NCI-H774 (cell line): ENCODE measurements around the gene E2F7.

Experiments used
- DNase-seq: peaks from one replicate; lab custom pipeline; 2025; lab: John Stamatoyannopoulos, UW

E2F7 gene

GRCh38 chr12:77019920-77020319 lies 45.4 kb downstream of the E2F7 start:
- DNase-seq: no peak

- no peak for DNase-seq
Observed at GRCh38 chr12:77016606-77017005, 48.8 kb downstream of the E2F7 start.

- DNase-seq: no peak
Observed at GRCh38 chr12:77013091-77013490, 52.3 kb downstream of the E2F7 start.

GRCh38 chr12:77010691-77011548 lies 54.4 kb downstream of the E2F7 start:
- peak; percentile 83 for DNase-seq

GRCh38 chr12:77007476-77007875 lies 57.9 kb downstream of the E2F7 start:
- DNase-seq: no peak

- no peak for DNase-seq
Observed at GRCh38 chr12:77005611-77006098, 59.7 kb downstream of the E2F7 start.

GRCh38 chr12:77003914-77004313 lies 61.5 kb downstream of the E2F7 start:
- no peak for DNase-seq

GRCh38 chr12:77003246-77003645 lies 62.1 kb downstream of the E2F7 start:
- no peak for DNase-seq

- DNase-seq: no peak
Observed at GRCh38 chr12:77002382-77002781, 63.0 kb downstream of the E2F7 start.

- peak; percentile 81 for DNase-seq
Observed at GRCh38 chr12:77001276-77001675, 64.1 kb downstream of the E2F7 start.

- no peak for DNase-seq
Observed at GRCh38 chr12:76998908-76999556, 66.3 kb downstream of the E2F7 start.

GRCh38 chr12:76998386-76998785 lies 67.0 kb downstream of the E2F7 start:
- no peak for DNase-seq

- no peak for DNase-seq
Observed at GRCh38 chr12:76997011-76997780, 68.2 kb downstream of the E2F7 start.

GRCh38 chr12:76990716-76991115 lies 74.7 kb downstream of the E2F7 start:
- no peak for DNase-seq

GRCh38 chr12:76984566-76984965 lies 80.8 kb downstream of the E2F7 start:
- DNase-seq: no peak

- DNase-seq: no peak
Observed at GRCh38 chr12:76983420-76983819, 81.9 kb downstream of the E2F7 start.

GRCh38 chr12:76980196-76980595 lies 85.2 kb downstream of the E2F7 start:
- no peak for DNase-seq

- no peak for DNase-seq
Observed at GRCh38 chr12:76976777-76977382, 88.5 kb downstream of the E2F7 start.
